Left ventricle myocardium inferior (tissue), 1 donor: ENCODE data around the gene KCNJ6. TPM values are rescaled to one million over a fixed set of nuclear protein-coding genes. Genes with fewer than 3 reads are reported as not detected.

ENCODE experiments used
- DNase-seq: peaks from one replicate; pipeline ENCODE4 v3.0.0-alpha.2; 2020
- H3K27ac ChIP-seq: fragments of 200-600 bp; replicated peaks from 2 replicates; pipeline ENCODE4 v1.8.0; 2021
- H3K27me3 ChIP-seq: fragments of 200-600 bp; 2 replicates; pipeline ENCODE4 v1.8.0; 2021; ENCODE audit warnings: low read depth
- H3K36me3 ChIP-seq: fragments of 200-600 bp; 2 replicates; pipeline ENCODE4 v1.8.0; 2021
- H3K4me1 ChIP-seq: fragments of 200-600 bp; 2 replicates; pipeline ENCODE4 v1.8.0; 2021
- H3K4me3 ChIP-seq: fragments of 200-600 bp; 2 replicates; pipeline ENCODE4 v1.8.0; 2021; ENCODE audit warnings: mild to moderate bottlenecking, moderate library complexity
- H3K9me3 ChIP-seq: fragments of 200-600 bp; replicated peaks from 2 replicates; pipeline ENCODE4 v1.8.0; 2021
- CTCF ChIP-seq: fragments of 200-600 bp; IDR thresholded peaks from 2 replicates; pipeline ENCODE4 v1.8.0; 2021; ENCODE audit warnings: antibody characterized with exemption, mild to moderate bottlenecking, borderline replicate concordance
- intact Hi-C: fragments of 100-400 bp; cut with micrococcal nuclease; formaldehyde crosslinking; loops from one replicate; pipeline ENCODE4 v1.11.0; 2022
- total RNA-seq: library from RNA; stranded (reverse); fragmentation: NEBNext Ultra II Directional; extraction: Animal tissue kit (Norgen Biotek cat#: 25700); gene quantifications from one replicate; pipeline ENCODE4 v1.2.1, GENCODE V29; 2021
- donor health status: DM: no; HTN: yes; CAD: no; lungs with severe emphysema.

Gene KCNJ6
- total RNA-seq, 1 donor from 2014 or later, result not detected

GRCh38 chr21:37700641-37701202 is 215.5 kb downstream of the KCNJ6 start:
- no peaks in the 10 kb centered on the region for H3K36me3 ChIP-seq
- no peak for DNase-seq
- no peaks in the 10 kb centered on the region for H3K4me1 ChIP-seq
- peak; percentile 74 for TF ChIP-seq CTCF
- no peak overlapping the region for H3K27ac ChIP-seq
- peaks cover 19% of the 10 kb centered on the region for H3K27me3 ChIP-seq
- H3K9me3 ChIP-seq, result peaks cover 8% of the 10 kb centered on the region
- intact Hi-C loops, result loop anchor here (10.0 kb wide), 1 partner anchor 424 kb away; no protein-coding TSS in a partner anchor
- H3K4me3 ChIP-seq, result no peak overlapping the region

GRCh38 chr21:37699024-37699775 is 217.1 kb downstream of the KCNJ6 start:
- H3K36me3 ChIP-seq, result no peaks in the 10 kb centered on the region
- H3K4me1 ChIP-seq, result no peaks in the 10 kb centered on the region
- no peak overlapping the region for H3K4me3 ChIP-seq
- no peak overlapping the region for H3K27ac ChIP-seq
- intact Hi-C loops, result no loop called here
- H3K9me3 ChIP-seq, result peaks cover 10% of the 10 kb centered on the region
- TF ChIP-seq CTCF, result no peak
- DNase-seq, result no peak
- H3K27me3 ChIP-seq, result peaks cover 19% of the 10 kb centered on the region

GRCh38 chr21:37696936-37697335 is 219.3 kb downstream of the KCNJ6 start:
- no peaks in the 10 kb centered on the region for H3K4me1 ChIP-seq
- no peak for DNase-seq
- no peak overlapping the region for H3K27ac ChIP-seq
- peaks cover 19% of the 10 kb centered on the region for H3K27me3 ChIP-seq
- no peak for TF ChIP-seq CTCF
- no peak overlapping the region for H3K4me3 ChIP-seq
- H3K36me3 ChIP-seq, result no peaks in the 10 kb centered on the region
- intact Hi-C loops, result no loop called here
- peaks cover 10% of the 10 kb centered on the region for H3K9me3 ChIP-seq

GRCh38 chr21:37695111-37695510 is 221.1 kb downstream of the KCNJ6 start:
- DNase-seq, result no peak
- peaks cover 19% of the 10 kb centered on the region for H3K27me3 ChIP-seq
- H3K4me1 ChIP-seq, result no peaks in the 10 kb centered on the region
- H3K27ac ChIP-seq, result no peak overlapping the region
- H3K9me3 ChIP-seq, result peaks cover 10% of the 10 kb centered on the region
- no peaks in the 10 kb centered on the region for H3K36me3 ChIP-seq
- intact Hi-C loops, result no loop called here
- TF ChIP-seq CTCF, result no peak
- no peak overlapping the region for H3K4me3 ChIP-seq

GRCh38 chr21:37688952-37689659 is 227.2 kb downstream of the KCNJ6 start:
- H3K9me3 ChIP-seq, result no peaks in the 10 kb centered on the region
- intact Hi-C loops, result no loop called here
- H3K36me3 ChIP-seq, result no peaks in the 10 kb centered on the region
- no peak for DNase-seq
- no peaks in the 10 kb centered on the region for H3K4me1 ChIP-seq
- TF ChIP-seq CTCF, result no peak
- no peak overlapping the region for H3K4me3 ChIP-seq
- no peaks in the 10 kb centered on the region for H3K27me3 ChIP-seq
- H3K27ac ChIP-seq, result no peak overlapping the region
